ENCODE data around the gene SLC43A3.

- TF ChIP-seq CTCF (IDR thresholded peaks at IDR 0.05): no peak
- TF ChIP-seq EP300 (IDR thresholded peaks at IDR 0.05): no peak
- no peak for TF ChIP-seq POLR2A (IDR thresholded peaks at IDR 0.05)
Measured at GRCh38 chr11:57428643-57429042, 1.7 kb upstream of the SLC43A3 start.

All from ovary (tissue), 3 donors.